HG03097 (cell line): ENCODE measurements around the gene MARK4.
"Not testable (repeated sequence)": the region's sequence is repeated elsewhere in the genome, so short reads cannot be mapped to it uniquely, and the experiment has no call there.

Experiments
- ATAC-seq: cut with Tn5 transposase; IDR thresholded peaks from one replicate; pipeline ENCODE4 v1.9.1; 2021; ENCODE audit not compliant: unreplicated experiment, low FRiP score

MARK4 gene

GRCh38 chr19:45333609-45334303 lies 82.7 kb downstream of the MARK4 start:
- no peak for ATAC-seq

- not testable (repeated sequence) for ATAC-seq
Observed at GRCh38 chr19:45334881-45335280, 83.8 kb downstream of the MARK4 start.

- ATAC-seq, result no peak
Observed at GRCh38 chr19:45336696-45337251, 85.7 kb downstream of the MARK4 start.

- ATAC-seq, result no peak
Observed at GRCh38 chr19:45339629-45340028, 88.6 kb downstream of the MARK4 start.

GRCh38 chr19:45340232-45340898 lies 89.3 kb downstream of the MARK4 start, which contains the start of gene KLC3:
KLC3 (plus strand) TSS chr19:45340750; CDS start chr19:45345542, 4,792 bp downstream.
- ATAC-seq, result no peak

GRCh38 chr19:45340899-45341453 lies 89.9 kb downstream of the MARK4 start:
- ATAC-seq, result no peak

- ATAC-seq, result no peak
Observed at GRCh38 chr19:45342911-45343310, 91.8 kb downstream of the MARK4 start.

- no peak for ATAC-seq
Observed at GRCh38 chr19:45344621-45345505, 93.8 kb downstream of the MARK4 start.

GRCh38 chr19:45345506-45345860 lies 94.4 kb downstream of the MARK4 start:
- no peak for ATAC-seq

GRCh38 chr19:45346449-45346848 lies 95.4 kb downstream of the MARK4 start:
- no peak for ATAC-seq

- no peak for ATAC-seq
Observed at GRCh38 chr19:45347570-45348366, 96.7 kb downstream of the MARK4 start.

- ATAC-seq, result no peak
Observed at GRCh38 chr19:45348367-45349125, 97.5 kb downstream of the MARK4 start.

GRCh38 chr19:45349126-45349415 lies 98.0 kb downstream of the MARK4 start:
- ATAC-seq, result no peak

- ATAC-seq, result no peak
Observed at GRCh38 chr19:45349430-45349941, 98.4 kb downstream of the MARK4 start.

GRCh38 chr19:45350477-45351058 lies 99.5 kb downstream of the MARK4 start:
- ATAC-seq, result no peak

- no peak for ATAC-seq
Observed at GRCh38 chr19:45351401-45351952, 100.4 kb downstream of the MARK4 start.

GRCh38 chr19:45352062-45352461 lies 101.0 kb downstream of the MARK4 start:
- no peak for ATAC-seq

- ATAC-seq, result no peak
Observed at GRCh38 chr19:45352471-45352870, 101.4 kb downstream of the MARK4 start.
